ENCODE measurements around the gene UGT1A8. TPM values are rescaled to one million over a fixed set of nuclear protein-coding genes. Genes with fewer than 3 reads are reported as not detected.

UGT1A8 gene
- total RNA-seq, 1 donor from 2014 or later = not detected

DNA sequence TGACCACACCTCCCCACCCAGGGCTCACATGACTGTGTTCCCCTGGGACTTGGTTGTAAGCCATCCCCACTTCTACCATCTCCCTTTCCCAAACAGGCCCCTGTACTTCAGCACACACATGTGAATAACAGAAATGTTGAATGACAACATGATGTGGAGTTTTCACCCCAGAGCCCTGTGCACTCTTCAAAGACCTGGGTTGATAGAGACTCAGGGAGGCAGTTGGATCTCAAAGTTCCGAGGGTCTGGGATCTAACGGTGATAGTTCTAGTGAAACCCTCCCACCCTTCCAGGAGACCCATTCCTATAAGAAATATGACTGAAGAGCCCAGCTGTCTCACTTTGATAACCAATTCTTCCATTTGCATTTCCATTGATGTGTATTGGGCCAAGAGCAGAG lies 160.6 kb downstream of the UGT1A8 start, which contains the start of gene MROH2A:
MROH2A (plus strand) TSS at position 301 of the 400 bp plus-strand sequence. CDS start 1,029 bp downstream, outside the sequence.
- Mint-ChIP-seq H3K4me1 (no peaks in the 10 kb centered on the region), H3K9me3 (peaks cover 12% of the 10 kb centered on the region), H3K36me3 (ENCODE audit: low read depth) (no peaks in the 10 kb centered on the region), H3K4me3 (no peak within 1 kb of the TSS), H3K27ac (no peak within 1 kb of the TSS), H3K27me3 (peaks cover 27% of the 10 kb centered on the region)
- ChIA-PET CTCF (no interaction called here), POLR2A (no interaction called here)
- ATAC-seq (ENCODE audit: low read depth) (no peak), DNase-seq (no peak)
- TF ChIP-seq CTCF (IDR thresholded peaks at IDR 0.05) = no peak
- intact Hi-C loops (cut with micrococcal nuclease) = no loop called here

DNA sequence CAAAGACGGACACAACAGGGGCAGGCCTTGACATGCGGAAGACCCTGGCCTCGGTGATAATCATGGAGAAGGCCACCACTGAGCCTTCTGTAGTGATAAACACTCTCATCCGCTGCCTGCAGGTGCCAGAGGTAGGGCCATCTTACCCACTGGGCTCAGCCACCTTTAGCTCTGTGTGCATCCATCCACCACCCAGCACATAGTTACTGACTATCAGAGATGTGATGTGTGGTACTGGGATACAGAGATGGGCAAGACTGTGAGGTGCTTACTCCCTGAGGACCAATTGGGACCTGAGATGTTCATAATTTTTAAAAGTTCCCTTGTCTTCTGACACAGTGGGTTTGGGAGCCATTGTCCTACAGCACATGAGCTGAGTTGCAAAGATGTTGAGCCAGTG lies 162.3 kb downstream of the UGT1A8 start:
- Mint-ChIP-seq H3K27ac (no peak overlapping the region), H3K36me3 (ENCODE audit: low read depth) (no peaks in the 10 kb centered on the region), H3K4me3 (no peak overlapping the region), H3K4me1 (no peaks in the 10 kb centered on the region), H3K27me3 (peaks cover 29% of the 10 kb centered on the region), H3K9me3 (peaks cover 12% of the 10 kb centered on the region)
- DNase-seq (no peak), ATAC-seq (ENCODE audit: low read depth) (no peak)
- POLR2A ChIA-PET = no interaction called here
- CTCF ChIA-PET = no interaction called here
- no peak for TF ChIP-seq CTCF (IDR thresholded peaks at IDR 0.05)
- intact Hi-C loops (cut with micrococcal nuclease) = no loop called here

- POLR2A ChIA-PET = no interaction called here
- TF ChIP-seq CTCF (IDR thresholded peaks at IDR 0.05) = no peak
- Mint-ChIP-seq H3K4me1 (no peaks in the 10 kb centered on the region), H3K36me3 (ENCODE audit: low read depth) (no peaks in the 10 kb centered on the region), H3K9me3 (peaks cover 11% of the 10 kb centered on the region), H3K4me3 (no peak overlapping the region), H3K27ac (no peak overlapping the region), H3K27me3 (peaks cover 24% of the 10 kb centered on the region)
- DNase-seq (no peak), ATAC-seq (ENCODE audit: low read depth) (no peak)
- CTCF ChIA-PET = no interaction called here
- intact Hi-C loops (cut with micrococcal nuclease) = no loop called here
Observed at GRCh38 chr2:233780771-233781170, 163.3 kb downstream of the UGT1A8 start.

DNA sequence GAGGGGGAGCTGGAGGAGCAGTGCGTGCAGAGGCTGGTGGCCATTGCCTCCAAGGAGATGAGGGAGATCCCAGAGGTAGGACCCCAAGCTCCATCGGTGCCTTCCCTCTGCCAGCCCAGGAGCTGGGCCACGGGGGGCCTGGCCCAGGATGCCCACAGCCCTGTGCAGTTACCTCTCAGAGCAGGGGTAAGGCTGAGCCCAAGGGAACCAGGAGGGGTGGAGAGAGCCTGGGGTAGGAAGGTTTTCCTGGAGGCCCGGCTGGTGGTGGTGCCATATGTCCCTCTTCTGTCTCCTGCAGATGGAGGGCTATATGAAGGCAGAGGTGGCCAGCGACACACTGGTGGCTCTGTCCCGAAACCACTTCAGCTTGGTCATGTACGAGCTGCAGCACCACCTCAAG lies 172.1 kb downstream of the UGT1A8 start:
- Mint-ChIP-seq H3K4me1 (no peaks in the 10 kb centered on the region), H3K4me3 (no peak overlapping the region), H3K27ac (no peak overlapping the region), H3K27me3 (peaks cover 7% of the 10 kb centered on the region), H3K9me3 (peaks cover 2% of the 10 kb centered on the region), H3K36me3 (ENCODE audit: low read depth) (no peaks in the 10 kb centered on the region)
- DNase-seq = no peak
- intact Hi-C loops (cut with micrococcal nuclease) = no loop called here
- no peak for ATAC-seq (ENCODE audit: low read depth)
- ChIA-PET CTCF (no interaction called here), POLR2A (no interaction called here)
- no peak for TF ChIP-seq CTCF (IDR thresholded peaks at IDR 0.05)

- POLR2A ChIA-PET = no interaction called here
- Mint-ChIP-seq H3K9me3 (no peaks in the 10 kb centered on the region), H3K27ac (no peak overlapping the region), H3K36me3 (ENCODE audit: low read depth) (no peaks in the 10 kb centered on the region), H3K27me3 (peaks cover 7% of the 10 kb centered on the region), H3K4me1 (no peaks in the 10 kb centered on the region), H3K4me3 (no peak overlapping the region)
- DNase-seq (no peak), ATAC-seq (ENCODE audit: low read depth) (no peak)
- intact Hi-C loops (cut with micrococcal nuclease) = no loop called here
- no peak for TF ChIP-seq CTCF (IDR thresholded peaks at IDR 0.05)
- CTCF ChIA-PET = no interaction called here
Observed at GRCh38 chr2:233791151-233791882, 173.9 kb downstream of the UGT1A8 start.

Measured in activated B cell treated with CpG ODN at 0.5 μM for 24 hours (primary cell).